22Rv1 (cell line): ENCODE measurements around the gene SPRR4.
A peak's percentile ranks its signal among the peaks of the same experiment; 100 is the strongest.

Source experiments
- H3K27ac ChIP-seq: fragments of 450-650 bp; 2 replicates; pipeline ENCODE4 v1.5.1; 2017
- CTCF ChIP-seq: fragments of 450-650 bp; IDR thresholded peaks from 2 replicates; pipeline ENCODE4 v1.5.1; 2017; ENCODE audit warnings: mild to moderate bottlenecking
- ZFX ChIP-seq: fragments of 450-650 bp; IDR thresholded peaks from 2 replicates; pipeline ENCODE4 v1.6.1; 2017; ENCODE audit warnings: antibody characterized with exemption, borderline replicate concordance

The SPRR4 gene

DNA sequence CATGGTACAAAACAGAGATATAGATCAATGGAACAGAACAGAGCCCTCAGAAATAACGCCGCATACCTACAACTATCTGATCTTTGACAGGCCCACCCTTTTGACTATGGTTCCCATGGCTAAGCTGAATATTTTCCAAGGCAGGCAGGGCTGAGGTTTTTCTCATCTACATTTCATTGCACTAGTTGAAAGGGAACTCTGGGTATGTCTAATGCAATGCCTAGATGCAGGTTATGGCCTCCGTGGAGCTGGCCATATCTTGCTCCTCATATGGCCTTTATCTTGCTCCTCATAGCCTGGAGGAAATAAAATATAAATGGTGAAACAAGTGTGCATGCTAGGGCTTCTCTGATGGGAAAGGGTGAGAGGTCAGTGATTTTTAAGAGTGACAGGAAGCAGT lies 12.9 kb upstream of the SPRR4 start:
- no peak overlapping the region for H3K27ac ChIP-seq
- no peak for TF ChIP-seq ZFX
- TF ChIP-seq CTCF: no peak

GRCh38 chr1:152959273-152959672 lies 11.2 kb upstream of the SPRR4 start:
- TF ChIP-seq ZFX (no peak), CTCF (no peak)
- no peak overlapping the region for H3K27ac ChIP-seq

DNA sequence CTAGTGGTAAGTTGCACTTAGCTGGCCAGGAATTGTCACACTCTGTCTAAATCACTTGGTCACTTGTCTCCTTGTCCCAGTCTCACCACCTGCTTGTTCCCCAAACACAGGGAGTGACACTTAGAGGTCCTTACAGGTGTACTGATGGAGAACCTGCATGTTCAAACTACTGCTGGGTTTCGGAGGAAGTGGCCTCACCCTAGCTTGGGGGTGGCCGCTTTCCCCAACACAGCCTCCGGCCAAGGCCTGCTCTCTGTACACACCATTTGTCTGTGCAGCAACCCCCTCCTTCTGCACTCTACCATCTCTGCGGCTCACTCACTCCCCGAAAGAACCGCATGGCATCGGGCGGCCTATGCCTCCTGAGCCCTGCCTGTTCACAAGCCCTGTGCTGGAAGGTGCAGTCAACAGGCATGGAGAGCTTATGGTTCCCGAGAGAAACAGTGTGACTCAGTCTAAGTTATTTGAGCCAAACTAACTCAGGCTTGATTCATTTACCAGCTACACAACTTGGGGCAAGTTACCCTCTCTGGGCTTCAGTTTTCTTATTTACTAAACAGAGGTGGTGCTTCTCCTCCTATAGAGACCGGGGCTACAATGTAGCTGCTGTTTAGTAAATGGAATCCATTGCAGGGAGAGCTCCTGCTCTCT lies 10.5 kb upstream of the SPRR4 start:
- H3K27ac ChIP-seq: no peak overlapping the region
- TF ChIP-seq CTCF (no peak), ZFX (no peak)

GRCh38 chr1:152960452-152961044 lies 9.9 kb upstream of the SPRR4 start:
- TF ChIP-seq CTCF (peak; percentile 64), ZFX (no peak)
- no peak overlapping the region for H3K27ac ChIP-seq

DNA sequence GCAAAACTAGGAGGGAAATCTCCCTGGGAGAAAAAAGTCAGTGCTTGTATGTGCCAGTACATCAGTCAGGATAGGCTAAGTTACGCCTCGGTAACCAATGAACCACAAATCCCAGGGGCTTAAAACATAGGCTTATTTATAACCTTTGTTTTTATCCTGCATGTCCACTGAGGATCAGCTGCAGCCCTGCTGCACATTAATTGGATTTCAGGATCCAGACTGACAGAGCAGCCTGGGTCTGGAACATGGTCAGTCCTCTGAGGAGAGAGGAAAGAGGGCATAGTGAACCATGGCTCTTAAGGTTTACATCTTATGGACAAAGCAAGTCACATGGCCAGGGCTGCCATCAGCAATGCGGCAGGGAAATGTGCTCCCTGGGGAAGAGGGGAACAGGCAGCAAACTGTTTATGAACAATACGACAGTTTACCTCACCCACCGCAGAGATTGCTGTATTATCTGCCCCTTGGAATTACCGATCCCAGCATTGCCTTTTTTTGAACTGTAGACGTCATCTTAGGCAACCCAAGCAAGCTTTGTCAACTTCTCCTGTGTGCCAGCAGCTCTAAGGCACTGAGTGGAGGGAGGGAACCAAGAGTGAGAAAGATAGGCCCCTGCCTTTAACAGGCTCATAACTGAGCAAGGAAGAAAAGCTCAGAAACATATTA lies 9.1 kb upstream of the SPRR4 start:
- TF ChIP-seq CTCF: no peak
- no peak for TF ChIP-seq ZFX
- H3K27ac ChIP-seq: no peak overlapping the region

GRCh38 chr1:152962876-152963415 lies 7.5 kb upstream of the SPRR4 start:
- H3K27ac ChIP-seq: no peak overlapping the region
- TF ChIP-seq CTCF (no peak), ZFX (no peak)

DNA sequence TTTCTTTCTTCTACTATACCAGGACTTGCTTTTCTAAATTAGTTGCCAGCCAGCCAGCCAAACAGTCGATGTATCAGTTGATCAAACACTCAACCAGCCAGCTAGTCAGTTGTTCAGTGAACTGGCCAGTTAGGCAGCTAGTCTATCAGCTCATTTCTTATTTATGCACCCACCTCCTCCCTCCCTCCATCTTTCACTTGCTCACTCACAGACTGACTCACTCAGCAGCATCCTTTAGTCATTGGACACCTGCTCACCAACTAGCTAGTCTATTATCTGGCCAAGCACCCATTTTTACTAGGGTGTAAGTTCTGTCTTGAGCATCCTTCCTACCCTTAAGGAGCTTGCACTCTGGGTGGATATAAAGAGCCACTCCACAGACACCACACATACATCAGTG lies 5.9 kb upstream of the SPRR4 start:
- no peak overlapping the region for H3K27ac ChIP-seq
- no peak for TF ChIP-seq ZFX
- TF ChIP-seq CTCF: no peak
